ENCODE measurements around the gene PLPPR5. TPM values are rescaled to one million over a fixed set of nuclear protein-coding genes. Genes with fewer than 3 reads are reported as not detected.

Gene PLPPR5
- total and polyA plus RNA-seq, 2 of the 4 experiments (the other 2 are of a cell fraction) = under 0.01 to 0.05 TPM

DNA sequence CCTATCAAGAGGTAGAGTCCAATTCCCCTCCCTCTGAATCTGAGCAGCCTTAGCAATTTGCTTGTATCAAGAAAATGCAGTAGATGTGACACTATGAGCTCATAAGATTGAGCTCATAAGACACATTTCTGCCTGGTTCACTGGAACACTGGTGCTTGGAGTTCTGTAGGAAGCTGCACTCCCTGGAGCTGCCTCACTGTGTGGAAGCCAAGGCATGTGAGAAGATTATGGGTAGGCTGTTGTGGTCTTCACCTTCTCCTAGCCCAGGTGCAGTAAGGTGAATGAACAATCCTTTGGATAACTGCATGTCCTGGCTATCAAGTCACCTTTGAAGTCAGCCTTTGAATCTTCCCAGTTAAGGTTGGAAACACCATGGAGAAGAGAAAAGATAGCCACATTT is 67.3 kb downstream of the PLPPR5 start:
- Histone ChIP-seq H4K8ac (ENCODE audit: low read depth in 2 of 2, low read length in 2 of 2) (no peak overlapping the region), H2BK5ac (ENCODE audit: low read depth, low read length, poor library complexity, severe bottlenecking) (no peak overlapping the region), H3K14ac (replicated peaks; ENCODE audit: low read depth, low read length) (no peak overlapping the region), H3K4me3 (ENCODE audit: insufficient read depth, low read depth, low read length) (no peak overlapping the region), H3K23ac (ENCODE audit: low read depth, low read length) (no peak overlapping the region), H2AFZ (replicated peaks; ENCODE audit: low read length, poor library complexity) (no peak overlapping the region), H4K20me1 (ENCODE audit: insufficient read depth, low read length) (no peaks in the 10 kb centered on the region), H3K9ac (ENCODE audit: low read depth, low read length) (no peak overlapping the region), H3K79me1 (ENCODE audit: low read depth in 1 of 2, low read length in 2 of 2) (no peaks in the 10 kb centered on the region), H3K9me1 (ENCODE audit: insufficient read depth, low read length) (0 out of 2 replicates have a peak, but pooled peaks cover 2% of the 10 kb centered on the region), H2AK9ac (replicated peaks; ENCODE audit: low read depth, low read length, poor library complexity) (no peak overlapping the region), H3K27ac (ENCODE audit: insufficient read depth, low read length) (no peak overlapping the region), H2AK5ac (ENCODE audit: low read depth, low read length) (no peak overlapping the region), H3K4me1 (ENCODE audit: control insufficient read depth, insufficient read depth, low read length) (peaks cover 6% of the 10 kb centered on the region; the same call in 1 of the 2 replicates), H3K18ac (ENCODE audit: low read depth, low read length) (no peak overlapping the region), H4K91ac (ENCODE audit: insufficient read depth, low read depth, low read length) (no peak overlapping the region), H3K9me3 (ENCODE audit: control insufficient read depth, insufficient read depth, low read length) (no peaks in the 10 kb centered on the region), H3K4me2 (ENCODE audit: low read depth, low read length) (no peak overlapping the region), H2BK120ac (ENCODE audit: low read depth, low read length) (no peak overlapping the region), H2BK20ac (ENCODE audit: low read depth, low read length) (no peak overlapping the region), H4K5ac (ENCODE audit: low read depth, low read length) (no peak overlapping the region), H3K4ac (ENCODE audit: low read depth, low read length) (no peak overlapping the region), H3K27me3 (ENCODE audit: control insufficient read depth, insufficient read depth, low read length) (peaks cover 2% of the 10 kb centered on the region), H3K36me3 (ENCODE audit: control insufficient read depth, insufficient read depth, low read length) (no peaks in the 10 kb centered on the region), H2BK15ac (ENCODE audit: low read depth, low read length) (no peak overlapping the region), H3K56ac (ENCODE audit: extremely low read depth, insufficient read depth, low read length) (no peak overlapping the region)
- dilution Hi-C loops (cut with HindIII; ENCODE audit: low sequenced_read_pairs, unreplicated experiment) (no loop called here), intact Hi-C loops (cut with micrococcal nuclease) (no loop called here), in situ Hi-C loops (cut with MboI; ENCODE audit: low sequenced_read_pairs) (no loop called here)
- no TSS peak for BruUV-seq (replicated peaks)
- ATAC-seq (ENCODE audit: low read depth) = no peak
- POLR2A ChIA-PET (ENCODE audit: unreplicated experiment) = no interaction called here
- no peak for DNase-seq
- TF ChIP-seq FOS (IDR thresholded peaks at IDR 0.05; ENCODE audit: low read depth, low read length) (no peak), CEBPB (IDR thresholded peaks at IDR 0.05; ENCODE audit: low read depth, low read length) (no peak), ELK1 (IDR thresholded peaks at IDR 0.05; ENCODE audit: borderline replicate concordance, low read depth, low read length) (no peak), NFE2L2 (IDR thresholded peaks at IDR 0.05; ENCODE audit: low read depth, low read length) (no peak), RFX5 (IDR thresholded peaks at IDR 0.05; ENCODE audit: low read depth, low read length) (no peak), RCOR1 (IDR thresholded peaks at IDR 0.05; ENCODE audit: insufficient replicate concordance, low read length) (no peak), CTCF (conservative IDR thresholded peaks at IDR 0.05; ENCODE audit: low read depth, low read length) (no peak), RAD21 (IDR thresholded peaks at IDR 0.05; ENCODE audit: low read length) (no peak), CHD1 (IDR thresholded peaks at IDR 0.05; ENCODE audit: low read depth, low read length) (no peak), BHLHE40 (IDR thresholded peaks at IDR 0.05; ENCODE audit: low read depth, low read length) (no peak), MAFK (IDR thresholded peaks at IDR 0.05; ENCODE audit: low read depth, low read length) (no peak), POLR2A (IDR thresholded peaks at IDR 0.05; ENCODE audit: low read depth, low read length) (no peak)
- CTCF ChIA-PET = no interaction called here
